ENCODE measurements around the gene MED16. TPM values are rescaled to one million over a fixed set of nuclear protein-coding genes. Genes with fewer than 3 reads are reported as not detected.
A peak's percentile ranks its signal among the peaks of the same experiment; 100 is the strongest.

Gene MED16
- total and polyA plus RNA-seq, 2 of the 13 experiments (the other 11 are each of a cell fraction or from before 2014, with no cell fraction given): 13.3 to 14.8 TPM

DNA sequence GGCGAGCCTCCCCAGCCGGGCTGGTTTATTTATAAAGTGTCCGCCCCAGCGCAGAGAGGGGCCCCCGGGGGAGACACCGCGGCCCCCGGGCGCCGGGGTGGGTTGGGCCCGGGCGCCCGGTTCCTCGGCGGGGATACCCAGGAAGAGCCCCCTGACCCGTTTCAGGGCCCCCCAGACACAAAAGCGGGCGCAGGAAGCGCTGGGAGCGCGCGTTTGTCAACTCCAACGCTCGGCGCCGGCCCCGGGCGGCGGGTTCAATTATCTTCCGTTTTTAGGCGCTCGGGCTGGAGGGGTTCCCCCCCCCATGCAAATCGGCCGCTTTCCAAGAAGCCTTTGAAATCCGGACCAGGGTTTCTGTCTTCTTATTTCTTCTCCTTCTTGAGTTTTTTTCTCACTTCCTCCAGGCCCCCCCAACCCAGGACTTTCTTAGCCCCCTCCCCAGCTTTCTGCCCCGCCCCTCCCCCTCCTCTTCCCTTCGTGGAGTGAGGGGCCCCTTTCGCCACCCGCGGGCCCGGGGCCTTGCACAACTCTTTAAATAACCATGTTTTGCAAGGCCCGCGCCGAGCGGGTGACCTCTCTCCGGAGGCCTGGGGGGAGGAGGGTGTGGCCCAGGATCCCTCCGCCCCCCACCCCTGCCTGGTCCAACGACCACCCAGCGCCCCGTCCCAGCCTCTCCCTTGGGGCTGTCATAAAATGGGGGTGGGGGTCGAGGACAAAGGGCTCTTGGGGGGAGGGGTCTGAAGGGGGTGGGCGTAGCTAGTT, 33.8 kb upstream of the MED16 start (continued):
- TF ChIP-seq ZBTB7B (CRISPR knock-in tag; IDR thresholded peaks at IDR 0.05) (peak; percentile 75; the same call in 1 of the 2 replicates), DMAP1 (CRISPR knock-in tag; IDR thresholded peaks at IDR 0.05) (no peak), TP53 (CRISPR knock-in tag; conservative IDR thresholded peaks at IDR 0.05) (no peak), ZNF780A (CRISPR knock-in tag; IDR thresholded peaks at IDR 0.05) (no peak), SATB2 (CRISPR knock-in tag; IDR thresholded peaks at IDR 0.05) (no peak), U2AF1 (optimal IDR thresholded peaks at IDR 0.05; ENCODE audit: low read depth, low read length) (no peak), HOXD1 (CRISPR knock-in tag; IDR thresholded peaks at IDR 0.05) (no peak), ZFP41 (CRISPR knock-in tag; IDR thresholded peaks at IDR 0.05; ENCODE audit: borderline replicate concordance) (no peak), CHD2 (IDR thresholded peaks at IDR 0.05; ENCODE audit: low read depth, low read length) (0 out of 2 replicates have a peak, but pooled peaks have one; percentile 23), TBX3 (IDR thresholded peaks at IDR 0.05; ENCODE audit: borderline replicate concordance) (no peak), MYC (CRISPR knock-in tag; IDR thresholded peaks at IDR 0.05; ENCODE audit: borderline replicate concordance) (peak; percentile 55; the same call in 1 of the 2 replicates), ZNF224 (CRISPR knock-in tag; IDR thresholded peaks at IDR 0.05) (no peak), SMC3 (IDR thresholded peaks at IDR 0.05; ENCODE audit: low read length) (no peak), ZEB1 (IDR thresholded peaks at IDR 0.05; ENCODE audit: insufficient replicate concordance, low read depth) (peak; percentile 26), NFYC (CRISPR knock-in tag; IDR thresholded peaks at IDR 0.05) (no peak), MBD4 (IDR thresholded peaks at IDR 0.05; ENCODE audit: borderline replicate concordance, low read length) (no peak), GZF1 (CRISPR knock-in tag; IDR thresholded peaks at IDR 0.05) (no peak)
- TF ChIP-seq, protein P1, sequence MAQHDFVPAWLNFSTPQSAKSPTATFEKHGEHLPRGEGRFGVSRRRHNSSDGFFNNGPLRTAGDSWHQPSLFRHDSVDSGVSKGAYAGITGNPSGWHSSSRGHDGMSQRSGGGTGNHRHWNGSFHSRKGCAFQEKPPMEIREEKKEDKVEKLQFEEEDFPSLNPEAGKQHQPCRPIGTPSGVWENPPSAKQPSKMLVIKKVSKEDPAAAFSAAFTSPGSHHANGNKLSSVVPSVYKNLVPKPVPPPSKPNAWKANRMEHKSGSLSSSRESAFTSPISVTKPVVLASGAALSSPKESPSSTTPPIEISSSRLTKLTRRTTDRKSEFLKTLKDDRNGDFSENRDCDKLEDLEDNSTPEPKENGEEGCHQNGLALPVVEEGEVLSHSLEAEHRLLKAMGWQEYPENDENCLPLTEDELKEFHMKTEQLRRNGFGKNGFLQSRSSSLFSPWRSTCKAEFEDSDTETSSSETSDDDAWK (CRISPR knock-in tag; IDR thresholded peaks at IDR 0.05): no peak
- TF ChIP-seq, protein P2, sequence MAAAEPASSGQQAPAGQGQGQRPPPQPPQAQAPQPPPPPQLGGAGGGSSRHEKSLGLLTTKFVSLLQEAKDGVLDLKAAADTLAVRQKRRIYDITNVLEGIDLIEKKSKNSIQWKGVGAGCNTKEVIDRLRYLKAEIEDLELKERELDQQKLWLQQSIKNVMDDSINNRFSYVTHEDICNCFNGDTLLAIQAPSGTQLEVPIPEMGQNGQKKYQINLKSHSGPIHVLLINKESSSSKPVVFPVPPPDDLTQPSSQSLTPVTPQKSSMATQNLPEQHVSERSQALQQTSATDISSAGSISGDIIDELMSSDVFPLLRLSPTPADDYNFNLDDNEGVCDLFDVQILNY (CRISPR knock-in tag; conservative IDR thresholded peaks at IDR 0.05): 0 out of 2 replicates have a peak, but pooled peaks have one; percentile 38
- TF ChIP-seq, protein P3, sequence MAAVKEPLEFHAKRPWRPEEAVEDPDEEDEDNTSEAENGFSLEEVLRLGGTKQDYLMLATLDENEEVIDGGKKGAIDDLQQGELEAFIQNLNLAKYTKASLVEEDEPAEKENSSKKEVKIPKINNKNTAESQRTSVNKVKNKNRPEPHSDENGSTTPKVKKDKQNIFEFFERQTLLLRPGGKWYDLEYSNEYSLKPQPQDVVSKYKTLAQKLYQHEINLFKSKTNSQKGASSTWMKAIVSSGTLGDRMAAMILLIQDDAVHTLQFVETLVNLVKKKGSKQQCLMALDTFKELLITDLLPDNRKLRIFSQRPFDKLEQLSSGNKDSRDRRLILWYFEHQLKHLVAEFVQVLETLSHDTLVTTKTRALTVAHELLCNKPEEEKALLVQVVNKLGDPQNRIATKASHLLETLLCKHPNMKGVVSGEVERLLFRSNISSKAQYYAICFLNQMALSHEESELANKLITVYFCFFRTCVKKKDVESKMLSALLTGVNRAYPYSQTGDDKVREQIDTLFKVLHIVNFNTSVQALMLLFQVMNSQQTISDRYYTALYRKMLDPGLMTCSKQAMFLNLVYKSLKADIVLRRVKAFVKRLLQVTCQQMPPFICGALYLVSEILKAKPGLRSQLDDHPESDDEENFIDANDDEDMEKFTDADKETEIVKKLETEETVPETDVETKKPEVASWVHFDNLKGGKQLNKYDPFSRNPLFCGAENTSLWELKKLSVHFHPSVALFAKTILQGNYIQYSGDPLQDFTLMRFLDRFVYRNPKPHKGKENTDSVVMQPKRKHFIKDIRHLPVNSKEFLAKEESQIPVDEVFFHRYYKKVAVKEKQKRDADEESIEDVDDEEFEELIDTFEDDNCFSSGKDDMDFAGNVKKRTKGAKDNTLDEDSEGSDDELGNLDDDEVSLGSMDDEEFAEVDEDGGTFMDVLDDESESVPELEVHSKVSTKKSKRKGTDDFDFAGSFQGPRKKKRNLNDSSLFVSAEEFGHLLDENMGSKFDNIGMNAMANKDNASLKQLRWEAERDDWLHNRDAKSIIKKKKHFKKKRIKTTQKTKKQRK (IDR thresholded peaks at IDR 0.05; ENCODE audit: low read length): no peak
- TF ChIP-seq, protein P4, sequence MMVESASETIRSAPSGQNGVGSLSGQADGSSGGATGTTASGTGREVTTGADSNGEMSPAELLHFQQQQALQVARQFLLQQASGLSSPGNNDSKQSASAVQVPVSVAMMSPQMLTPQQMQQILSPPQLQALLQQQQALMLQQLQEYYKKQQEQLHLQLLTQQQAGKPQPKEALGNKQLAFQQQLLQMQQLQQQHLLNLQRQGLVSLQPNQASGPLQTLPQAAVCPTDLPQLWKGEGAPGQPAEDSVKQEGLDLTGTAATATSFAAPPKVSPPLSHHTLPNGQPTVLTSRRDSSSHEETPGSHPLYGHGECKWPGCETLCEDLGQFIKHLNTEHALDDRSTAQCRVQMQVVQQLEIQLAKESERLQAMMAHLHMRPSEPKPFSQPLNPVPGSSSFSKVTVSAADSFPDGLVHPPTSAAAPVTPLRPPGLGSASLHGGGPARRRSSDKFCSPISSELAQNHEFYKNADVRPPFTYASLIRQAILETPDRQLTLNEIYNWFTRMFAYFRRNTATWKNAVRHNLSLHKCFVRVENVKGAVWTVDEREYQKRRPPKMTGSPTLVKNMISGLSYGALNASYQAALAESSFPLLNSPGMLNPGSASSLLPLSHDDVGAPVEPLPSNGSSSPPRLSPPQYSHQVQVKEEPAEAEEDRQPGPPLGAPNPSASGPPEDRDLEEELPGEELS (CRISPR knock-in tag; IDR thresholded peaks at IDR 0.05): peak; percentile 32
- TF ChIP-seq, protein P5, sequence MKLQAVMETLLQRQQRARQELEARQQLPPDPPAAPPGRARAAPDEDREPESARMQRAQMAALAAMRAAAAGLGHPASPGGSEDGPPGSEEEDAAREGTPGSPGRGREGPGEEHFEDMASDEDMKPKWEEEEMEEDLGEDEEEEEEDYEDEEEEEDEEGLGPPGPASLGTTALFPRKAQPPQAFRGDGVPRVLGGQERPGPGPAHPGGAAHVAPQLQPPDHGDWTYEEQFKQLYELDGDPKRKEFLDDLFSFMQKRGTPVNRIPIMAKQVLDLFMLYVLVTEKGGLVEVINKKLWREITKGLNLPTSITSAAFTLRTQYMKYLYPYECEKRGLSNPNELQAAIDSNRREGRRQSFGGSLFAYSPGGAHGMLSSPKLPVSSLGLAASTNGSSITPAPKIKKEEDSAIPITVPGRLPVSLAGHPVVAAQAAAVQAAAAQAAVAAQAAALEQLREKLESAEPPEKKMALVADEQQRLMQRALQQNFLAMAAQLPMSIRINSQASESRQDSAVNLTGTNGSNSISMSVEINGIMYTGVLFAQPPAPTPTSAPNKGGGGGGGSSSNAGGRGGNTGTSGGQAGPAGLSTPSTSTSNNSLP (IDR thresholded peaks at IDR 0.05; ENCODE audit: low read depth, low read length): no peak
